Astrocyte of the spinal cord (primary cell): ENCODE measurements around the gene ASXL2.

Experiments
- DNase-seq: peaks from one replicate; pipeline ENCODE4 v3.0.0; 2011; ENCODE audit warnings: low read depth, low spot score
- H3K4me3 ChIP-seq: 2 replicates; pipeline ENCODE4 v1.5.1; 2011; ENCODE audit warnings: low read depth, mild to moderate bottlenecking, low read length, moderate library complexity
- CTCF ChIP-seq: IDR thresholded peaks from 2 replicates; pipeline ENCODE4 v1.5.1; 2012; ENCODE audit warnings: low read depth, mild to moderate bottlenecking, low read length, inconsistent platforms
- in situ Hi-C: cut with HindIII; loops from 2 replicates; pipeline ENCODE4 v1.10.0; 2017; ENCODE audit warnings: low sequenced_read_pairs

The ASXL2 gene

GRCh38 chr2:25724756-25725155 lies 153.5 kb downstream of the ASXL2 start:
- no peak for TF ChIP-seq CTCF
- in situ Hi-C loops: no loop called here
- no peak for DNase-seq
- H3K4me3 ChIP-seq: no peak overlapping the region

- DNase-seq: no peak
- no peak for TF ChIP-seq CTCF
- in situ Hi-C loops: no loop called here
- H3K4me3 ChIP-seq: no peak overlapping the region
Observed at GRCh38 chr2:25722224-25722623, 156.1 kb downstream of the ASXL2 start.

- no peak overlapping the region for H3K4me3 ChIP-seq
- DNase-seq: no peak
- in situ Hi-C loops: no loop called here
- no peak for TF ChIP-seq CTCF
Observed at GRCh38 chr2:25720575-25720974, 157.7 kb downstream of the ASXL2 start.

- DNase-seq: no peak
- TF ChIP-seq CTCF: no peak
- no peak overlapping the region for H3K4me3 ChIP-seq
- in situ Hi-C loops: no loop called here
Observed at GRCh38 chr2:25714740-25715139, 163.5 kb downstream of the ASXL2 start.

GRCh38 chr2:25712455-25712854 lies 165.8 kb downstream of the ASXL2 start:
- no peak for DNase-seq
- H3K4me3 ChIP-seq: no peak overlapping the region
- in situ Hi-C loops: no loop called here
- TF ChIP-seq CTCF: no peak

GRCh38 chr2:25711675-25712354 lies 166.5 kb downstream of the ASXL2 start:
- no peak for DNase-seq
- in situ Hi-C loops: no loop called here
- no peak for TF ChIP-seq CTCF
- no peak overlapping the region for H3K4me3 ChIP-seq
